Activated T-helper 17 cell treated with anti-CD3 and anti-CD28 coated beads, Interleukin-2, amount 50 U/mL, for 72 hours (primary cell): ENCODE measurements around the gene LRIG1. TPM values are rescaled to one million over a fixed set of nuclear protein-coding genes. Genes with fewer than 3 reads are reported as not detected.

Experiments
- ATAC-seq: fragments of 150-1000 bp; cut with Tn5 transposase; replicated peaks from 2 replicates; pipeline ENCODE4 v1.10.0; 2021; ENCODE audit warnings: mild to moderate bottlenecking, moderate library complexity
- H3K27ac Mint-ChIP-seq: one replicate; pipeline ENCODE4 v1.8.0; 2022; ENCODE audit warnings: mixed read lengths
- H3K27me3 Mint-ChIP-seq: one replicate; pipeline ENCODE4 v1.8.0; 2022; ENCODE audit warnings: mixed read lengths
- H3K36me3 Mint-ChIP-seq: one replicate; pipeline ENCODE4 v1.8.0; 2022; ENCODE audit warnings: low read depth, mild to moderate bottlenecking, mixed read lengths
- H3K4me1 Mint-ChIP-seq: one replicate; pipeline ENCODE4 v1.8.0; 2022; ENCODE audit warnings: mixed read lengths
- H3K4me3 Mint-ChIP-seq: one replicate; pipeline ENCODE4 v1.8.0; 2022; ENCODE audit warnings: mild to moderate bottlenecking, mixed read lengths
- H3K9me3 Mint-ChIP-seq: one replicate; pipeline ENCODE4 v1.8.0; 2022; ENCODE audit warnings: mixed read lengths
- total RNA-seq, 2 donors: library from RNA; stranded (reverse); gene quantifications; one replicate each; pipeline ENCODE4 v1.2.3, GENCODE V29; 2022

LRIG1 gene
- total RNA-seq, 2 donors from 2014 or later: 43.3 to 54.1 TPM

DNA sequence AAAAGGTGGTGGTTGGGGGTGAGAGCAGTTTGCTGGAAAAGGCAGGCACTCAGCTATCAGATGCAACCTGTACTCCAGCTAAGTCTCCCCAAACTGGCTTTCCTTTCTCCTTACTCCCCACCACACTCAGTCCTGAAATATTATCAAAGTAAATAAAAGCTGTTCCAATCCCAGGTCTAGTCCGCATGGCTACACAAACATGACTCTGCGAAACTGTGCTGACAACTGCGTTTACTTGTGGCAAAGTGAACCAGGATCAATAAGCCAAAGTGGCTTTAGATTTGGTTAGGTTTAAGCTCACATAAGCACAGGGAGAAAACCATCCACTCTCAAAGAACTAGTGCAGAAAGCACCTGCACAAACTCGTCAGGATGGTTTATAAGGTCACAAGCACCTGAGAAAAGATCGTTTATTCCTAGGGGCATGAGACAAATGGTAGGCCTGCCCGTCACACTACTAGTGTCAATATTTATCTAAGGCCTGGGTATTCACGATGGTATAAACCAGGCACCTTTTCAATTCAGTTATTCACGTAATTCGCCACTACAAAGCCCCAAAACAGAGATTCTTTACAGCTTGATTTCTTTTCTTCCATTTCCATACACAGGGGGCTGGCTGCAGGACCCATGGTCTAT, 25.3 kb downstream of the LRIG1 start:
- no peaks in the 10 kb centered on the region for H3K27me3 Mint-ChIP-seq
- no peak overlapping the region for H3K27ac Mint-ChIP-seq
- no peak overlapping the region for H3K4me3 Mint-ChIP-seq
- H3K9me3 Mint-ChIP-seq: peaks cover 3% of the 10 kb centered on the region
- no peak for ATAC-seq
- peaks cover 46% of the 10 kb centered on the region for H3K4me1 Mint-ChIP-seq
- peaks cover 16% of the 10 kb centered on the region for H3K36me3 Mint-ChIP-seq

DNA sequence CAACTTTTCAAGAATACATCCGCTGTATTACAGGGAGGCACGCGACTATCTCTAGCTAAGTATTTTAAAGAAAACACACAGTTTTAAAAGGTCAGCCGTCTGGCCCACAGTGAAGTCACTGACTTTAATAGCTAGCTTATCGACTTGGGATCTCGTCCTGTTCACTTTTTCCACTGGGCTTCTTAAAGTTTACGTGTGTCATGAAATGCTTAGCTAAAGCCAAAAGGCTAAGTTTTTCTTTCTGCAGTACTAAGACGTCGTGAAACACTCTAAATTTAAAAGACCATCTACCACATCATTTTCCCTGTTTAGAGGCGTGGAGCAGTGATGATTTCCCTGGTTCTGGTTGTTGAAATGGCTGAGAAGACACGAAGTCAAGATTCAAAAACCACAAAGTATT, 27.1 kb downstream of the LRIG1 start:
- no peaks in the 10 kb centered on the region for H3K9me3 Mint-ChIP-seq
- peaks cover 21% of the 10 kb centered on the region for H3K36me3 Mint-ChIP-seq
- H3K27me3 Mint-ChIP-seq: no peaks in the 10 kb centered on the region
- H3K4me3 Mint-ChIP-seq: no peak overlapping the region
- no peak overlapping the region for H3K27ac Mint-ChIP-seq
- H3K4me1 Mint-ChIP-seq: peaks cover 47% of the 10 kb centered on the region
- ATAC-seq: peak; percentile 2

DNA sequence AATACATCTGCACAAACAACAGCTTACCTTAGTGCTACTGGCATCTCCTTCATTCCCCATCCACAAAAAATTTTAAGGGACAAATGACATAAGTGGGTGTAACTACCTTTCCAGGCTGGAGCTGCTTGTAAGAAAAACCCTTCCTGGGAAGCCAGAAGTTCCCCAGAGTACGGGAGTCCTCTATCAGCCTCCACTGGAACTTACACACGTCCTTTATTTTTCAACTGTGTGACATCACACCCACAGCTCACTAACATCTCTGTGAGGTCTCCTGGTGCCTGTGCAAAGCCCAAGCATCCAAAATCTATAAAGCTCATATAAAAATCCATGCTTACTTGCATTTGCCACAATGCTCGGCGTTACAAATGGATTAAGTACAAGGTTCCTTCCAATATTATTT, 27.6 kb downstream of the LRIG1 start:
- Mint-ChIP-seq H3K27me3 (no peaks in the 10 kb centered on the region), H3K4me3 (no peak overlapping the region), H3K27ac (no peak overlapping the region), H3K9me3 (no peaks in the 10 kb centered on the region), H3K36me3 (peaks cover 26% of the 10 kb centered on the region), H3K4me1 (peaks cover 48% of the 10 kb centered on the region)
- ATAC-seq: no peak

DNA sequence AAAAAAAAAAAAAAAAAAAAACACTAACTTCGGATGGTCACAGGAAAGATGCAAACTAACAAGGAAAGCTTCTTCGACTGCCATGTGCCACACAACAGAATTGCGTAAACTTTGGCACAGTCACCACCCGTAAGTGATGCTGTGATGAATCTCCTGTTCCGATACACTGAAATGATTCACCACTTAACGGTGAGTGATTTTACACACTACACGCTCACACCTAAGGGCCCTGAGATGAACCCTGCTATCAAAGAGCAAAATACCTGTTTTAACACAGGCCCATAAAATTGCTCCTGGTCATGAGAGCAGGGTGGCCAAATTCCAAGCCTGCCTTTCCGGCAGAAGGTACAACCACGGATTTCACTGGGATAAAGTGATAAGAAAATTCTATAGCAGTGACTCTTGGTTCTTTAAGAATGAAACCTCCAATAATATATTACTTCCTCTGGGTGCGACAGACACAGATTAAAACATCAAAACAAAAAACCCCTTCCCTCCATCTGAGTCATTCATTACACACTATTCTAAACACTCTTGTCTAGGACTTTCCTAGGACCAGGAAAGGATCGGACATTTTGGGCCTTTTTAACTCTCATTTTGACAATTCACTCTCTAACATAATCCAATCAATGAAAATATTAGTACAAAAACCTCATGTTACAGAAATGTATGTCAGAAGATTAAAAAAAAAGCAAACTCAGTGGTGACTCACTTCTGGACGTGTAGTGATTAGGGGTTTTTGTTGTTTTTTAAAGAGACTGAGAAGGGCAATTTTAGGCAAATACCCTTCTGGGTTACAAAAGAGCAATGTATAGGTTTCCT, 28.3 kb downstream of the LRIG1 start:
- Mint-ChIP-seq H3K9me3 (no peaks in the 10 kb centered on the region), H3K27me3 (no peaks in the 10 kb centered on the region), H3K4me3 (no peak overlapping the region), H3K36me3 (peaks cover 33% of the 10 kb centered on the region), H3K4me1 (peaks cover 50% of the 10 kb centered on the region), H3K27ac (no peak overlapping the region)
- peak; percentile 84 for ATAC-seq

DNA sequence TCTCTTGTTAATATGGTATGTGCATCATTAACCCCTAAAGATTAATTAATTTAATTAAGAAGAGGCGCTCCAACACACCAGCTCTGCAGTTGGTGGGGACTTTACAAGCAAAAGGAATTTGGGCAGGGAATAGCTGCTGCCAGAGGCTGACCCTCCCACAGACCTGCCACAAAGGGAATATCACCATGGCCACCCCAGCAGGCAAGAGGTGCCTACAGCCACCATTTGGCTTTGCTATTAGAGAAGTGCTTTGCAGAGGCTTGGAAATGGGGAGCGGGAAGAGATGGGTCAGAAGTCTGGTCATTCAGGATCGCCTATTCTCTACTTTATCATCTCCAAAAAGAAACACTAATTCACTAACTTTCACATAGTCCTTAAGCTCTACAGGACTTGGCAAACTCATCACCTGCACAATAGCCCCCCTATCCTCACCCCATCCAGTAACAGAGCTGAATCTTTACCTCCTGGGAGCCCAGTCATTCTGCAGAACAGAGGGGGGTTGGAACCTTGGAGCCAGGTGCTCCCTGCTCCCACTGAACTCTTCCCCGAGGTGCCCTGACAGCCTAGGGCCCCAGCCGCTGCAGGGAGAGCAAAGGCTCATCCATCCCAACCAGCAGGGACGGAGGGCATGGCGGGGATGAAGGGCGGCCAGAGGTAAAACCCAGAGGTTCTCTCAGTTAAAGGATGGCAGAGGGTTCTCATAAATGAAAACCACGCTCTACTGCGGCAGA, 29.7 kb downstream of the LRIG1 start:
- Mint-ChIP-seq H3K9me3 (no peaks in the 10 kb centered on the region), H3K36me3 (peaks cover 41% of the 10 kb centered on the region), H3K4me1 (peaks cover 50% of the 10 kb centered on the region), H3K4me3 (no peak overlapping the region), H3K27ac (no peak overlapping the region), H3K27me3 (no peaks in the 10 kb centered on the region)
- no peak for ATAC-seq

DNA sequence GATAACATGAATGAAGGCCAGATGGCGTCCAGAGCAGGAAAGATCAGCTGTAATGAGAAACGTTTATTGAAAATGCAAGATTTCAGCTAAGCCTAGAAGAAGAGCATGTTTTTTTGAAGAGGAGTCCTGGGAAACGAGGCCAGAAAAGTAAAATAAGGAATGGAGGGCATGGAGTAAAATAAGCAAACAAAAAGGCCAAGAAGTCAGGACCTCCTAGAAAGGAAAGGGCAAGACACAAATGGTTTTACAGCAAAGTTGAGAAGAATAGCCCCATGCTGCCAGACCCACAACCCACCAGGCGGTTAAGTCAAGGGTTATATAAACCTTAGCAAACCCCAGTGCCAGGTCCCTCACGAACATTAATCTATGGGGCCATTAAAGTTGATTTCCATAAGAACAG, 30.5 kb downstream of the LRIG1 start:
- Mint-ChIP-seq H3K36me3 (peaks cover 41% of the 10 kb centered on the region), H3K4me1 (peaks cover 56% of the 10 kb centered on the region), H3K9me3 (no peaks in the 10 kb centered on the region)

DNA sequence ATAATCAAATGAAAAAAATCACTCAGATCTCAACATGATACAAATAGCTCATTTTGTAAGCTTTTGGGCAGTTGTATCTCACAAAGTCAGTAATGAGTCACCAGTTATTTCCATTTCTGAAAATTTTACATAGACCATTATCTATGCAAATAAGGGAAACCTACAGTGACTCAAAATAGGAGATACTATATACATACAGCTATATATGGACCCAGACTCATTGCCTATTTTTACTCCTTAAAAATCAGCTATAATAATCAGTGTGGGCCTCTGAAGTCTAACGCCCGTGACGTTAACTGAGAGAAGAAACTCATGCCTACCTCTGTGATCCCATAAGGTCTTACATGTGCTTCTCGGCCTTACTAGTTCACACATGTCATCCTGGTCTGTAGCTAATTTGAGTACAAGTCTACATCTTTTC, 31.6 kb downstream of the LRIG1 start:
- peaks cover 40% of the 10 kb centered on the region for H3K36me3 Mint-ChIP-seq
- no peaks in the 10 kb centered on the region for H3K9me3 Mint-ChIP-seq
- no peak overlapping the region for H3K4me3 Mint-ChIP-seq
- H3K27me3 Mint-ChIP-seq: no peaks in the 10 kb centered on the region
- peak; percentile 65 for ATAC-seq
- no peak overlapping the region for H3K27ac Mint-ChIP-seq
- H3K4me1 Mint-ChIP-seq: peaks cover 56% of the 10 kb centered on the region

More for the DNA sequence above, 30.5 kb downstream of the LRIG1 start:
- H3K4me3 Mint-ChIP-seq: no peak overlapping the region
- H3K27me3 Mint-ChIP-seq: no peaks in the 10 kb centered on the region
- no peak overlapping the region for H3K27ac Mint-ChIP-seq
- ATAC-seq: no peak

DNA sequence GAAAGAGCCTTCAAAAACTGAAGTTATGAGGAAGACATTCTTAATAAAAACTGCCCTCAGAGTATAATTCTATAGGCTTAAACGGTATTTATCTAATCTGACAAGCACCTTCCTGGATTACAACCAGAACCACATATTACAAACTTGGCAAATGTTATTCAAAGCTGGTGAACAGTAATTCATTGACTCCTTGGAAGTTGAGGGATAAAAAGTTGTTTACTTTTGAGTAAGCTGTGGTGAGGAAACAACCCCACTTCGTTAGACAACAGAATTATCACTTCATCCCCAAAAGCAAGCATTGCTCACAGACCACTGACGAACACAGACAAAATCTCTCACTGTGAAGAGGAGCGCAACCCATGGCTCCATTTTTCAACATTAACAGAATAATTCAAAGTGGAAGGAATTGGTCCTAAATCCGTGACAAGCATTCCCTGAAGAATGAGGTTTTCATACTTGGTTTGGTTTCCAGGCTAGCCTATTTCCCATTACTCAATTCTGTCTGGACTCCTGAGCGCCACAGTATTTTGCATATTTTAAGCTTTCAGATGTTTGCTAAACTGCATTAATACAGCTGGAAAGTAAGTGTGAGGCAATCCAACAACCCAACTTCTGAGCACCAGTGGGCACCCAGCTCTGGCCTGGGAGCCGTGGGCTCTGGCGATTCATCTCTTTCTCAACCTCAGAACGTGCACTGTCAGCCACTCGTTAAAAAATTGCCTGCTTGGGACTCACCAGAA, 32.7 kb downstream of the LRIG1 start:
- Mint-ChIP-seq H3K4me1 (peaks cover 55% of the 10 kb centered on the region), H3K27ac (no peak overlapping the region), H3K27me3 (no peaks in the 10 kb centered on the region), H3K4me3 (no peak overlapping the region), H3K36me3 (peaks cover 36% of the 10 kb centered on the region), H3K9me3 (no peaks in the 10 kb centered on the region)
- no peak for ATAC-seq

DNA sequence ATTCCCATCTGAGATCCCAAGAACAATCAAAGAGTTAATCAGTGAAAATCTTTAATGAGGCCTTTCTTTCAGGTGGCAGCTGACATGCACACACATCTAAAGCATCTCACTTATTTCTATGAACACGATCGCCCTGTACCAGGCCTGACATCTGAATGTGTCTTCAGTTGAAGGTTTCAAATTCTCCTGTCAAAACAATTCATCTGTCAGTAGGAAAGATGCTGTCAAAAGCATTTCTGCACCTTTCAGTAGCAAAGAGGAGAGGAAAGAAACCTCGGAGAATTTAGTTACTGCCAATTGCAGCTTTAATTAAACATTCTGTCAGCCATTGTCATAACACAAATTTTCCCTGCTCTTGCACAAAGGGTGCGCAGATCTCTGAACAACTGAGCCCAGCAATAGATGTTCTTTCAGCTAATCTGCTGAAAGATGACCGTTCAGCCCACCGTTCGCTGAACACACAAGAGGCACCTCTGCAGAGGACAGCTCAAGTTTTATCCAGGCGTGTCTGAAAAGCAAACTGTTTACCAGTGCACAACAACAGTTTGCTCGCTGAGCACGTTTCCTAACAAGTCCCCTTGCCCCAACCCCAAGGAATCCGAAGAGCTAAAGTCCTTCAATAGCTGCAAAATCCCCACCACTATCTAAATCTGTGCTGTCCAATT, 34.1 kb downstream of the LRIG1 start:
- H3K4me3 Mint-ChIP-seq: peak overlapping the region; percentile 26
- H3K27me3 Mint-ChIP-seq: no peaks in the 10 kb centered on the region
- no peaks in the 10 kb centered on the region for H3K9me3 Mint-ChIP-seq
- peak overlapping the region; percentile 48 for H3K27ac Mint-ChIP-seq
- no peak for ATAC-seq
- peaks cover 48% of the 10 kb centered on the region for H3K36me3 Mint-ChIP-seq
- peaks cover 61% of the 10 kb centered on the region for H3K4me1 Mint-ChIP-seq

DNA sequence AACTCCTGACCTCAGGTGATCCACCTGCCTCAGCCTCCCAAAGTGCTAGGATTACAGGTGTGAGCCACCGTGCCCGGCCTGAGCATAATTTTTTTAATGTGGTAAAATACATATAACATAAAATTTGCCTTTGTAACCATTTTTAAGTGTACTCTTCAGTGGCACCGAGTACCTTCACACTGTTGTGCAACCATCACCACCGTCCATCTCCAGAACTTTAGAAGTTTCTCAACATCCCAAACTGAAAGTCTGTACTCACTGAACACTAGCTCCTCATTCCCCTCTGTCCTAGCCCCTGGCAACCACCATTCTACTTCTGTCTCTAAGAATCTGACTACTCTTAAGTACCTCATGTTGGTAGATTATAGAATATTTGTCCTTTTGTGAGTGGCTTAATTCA, 35.2 kb downstream of the LRIG1 start:
- H3K9me3 Mint-ChIP-seq: no peaks in the 10 kb centered on the region
- no peak overlapping the region for H3K4me3 Mint-ChIP-seq
- peaks cover 58% of the 10 kb centered on the region for H3K4me1 Mint-ChIP-seq
- no peak for ATAC-seq
- no peaks in the 10 kb centered on the region for H3K27me3 Mint-ChIP-seq
- peak overlapping the region; percentile 29 for H3K27ac Mint-ChIP-seq
- H3K36me3 Mint-ChIP-seq: peaks cover 59% of the 10 kb centered on the region

DNA sequence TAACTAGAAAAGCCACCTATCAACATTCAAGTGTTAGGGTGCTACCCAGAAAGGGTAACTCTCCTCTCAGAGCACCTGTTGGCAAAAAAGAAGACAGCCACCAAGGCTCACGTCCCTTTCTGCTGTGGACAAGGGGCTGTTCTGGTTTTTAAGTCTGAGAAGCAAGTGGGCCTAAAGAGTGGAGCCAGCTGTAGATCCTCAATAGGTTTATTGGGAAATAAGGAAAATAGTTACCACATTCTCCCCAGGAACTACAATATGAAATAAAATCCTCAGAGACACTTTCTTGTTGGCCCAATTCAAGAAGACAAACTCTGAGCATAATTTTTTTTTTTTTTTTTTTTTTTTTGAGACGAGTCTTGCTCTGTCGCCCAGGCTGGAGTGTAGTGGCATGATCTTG, 35.8 kb downstream of the LRIG1 start:
- Mint-ChIP-seq H3K27me3 (no peaks in the 10 kb centered on the region), H3K9me3 (no peaks in the 10 kb centered on the region), H3K4me3 (no peak overlapping the region), H3K36me3 (peaks cover 62% of the 10 kb centered on the region), H3K27ac (no peak overlapping the region), H3K4me1 (peaks cover 53% of the 10 kb centered on the region)
- ATAC-seq: no peak

DNA sequence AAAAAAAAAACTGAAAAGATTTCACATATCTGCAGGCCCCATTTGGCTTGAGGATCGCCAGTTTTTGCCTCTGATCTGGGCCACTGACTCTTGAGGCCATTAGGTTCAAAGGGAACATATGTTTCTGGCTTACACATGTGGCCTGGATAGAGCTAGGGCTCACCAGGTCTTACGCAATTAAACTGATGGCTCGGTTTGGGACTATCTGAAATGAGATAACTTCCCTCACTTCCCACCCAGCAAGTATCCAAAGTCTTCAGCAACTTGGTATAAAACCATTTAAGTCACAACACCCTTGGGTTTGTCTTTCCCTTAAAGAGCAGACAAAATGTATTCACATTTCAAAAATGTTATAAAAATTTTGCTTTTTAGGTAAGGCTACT, 36.3 kb downstream of the LRIG1 start:
- Mint-ChIP-seq H3K9me3 (no peaks in the 10 kb centered on the region), H3K36me3 (peaks cover 62% of the 10 kb centered on the region), H3K4me1 (peaks cover 48% of the 10 kb centered on the region), H3K27ac (peak overlapping the region; percentile 11), H3K27me3 (no peaks in the 10 kb centered on the region), H3K4me3 (no peak overlapping the region)
- ATAC-seq: no peak

DNA sequence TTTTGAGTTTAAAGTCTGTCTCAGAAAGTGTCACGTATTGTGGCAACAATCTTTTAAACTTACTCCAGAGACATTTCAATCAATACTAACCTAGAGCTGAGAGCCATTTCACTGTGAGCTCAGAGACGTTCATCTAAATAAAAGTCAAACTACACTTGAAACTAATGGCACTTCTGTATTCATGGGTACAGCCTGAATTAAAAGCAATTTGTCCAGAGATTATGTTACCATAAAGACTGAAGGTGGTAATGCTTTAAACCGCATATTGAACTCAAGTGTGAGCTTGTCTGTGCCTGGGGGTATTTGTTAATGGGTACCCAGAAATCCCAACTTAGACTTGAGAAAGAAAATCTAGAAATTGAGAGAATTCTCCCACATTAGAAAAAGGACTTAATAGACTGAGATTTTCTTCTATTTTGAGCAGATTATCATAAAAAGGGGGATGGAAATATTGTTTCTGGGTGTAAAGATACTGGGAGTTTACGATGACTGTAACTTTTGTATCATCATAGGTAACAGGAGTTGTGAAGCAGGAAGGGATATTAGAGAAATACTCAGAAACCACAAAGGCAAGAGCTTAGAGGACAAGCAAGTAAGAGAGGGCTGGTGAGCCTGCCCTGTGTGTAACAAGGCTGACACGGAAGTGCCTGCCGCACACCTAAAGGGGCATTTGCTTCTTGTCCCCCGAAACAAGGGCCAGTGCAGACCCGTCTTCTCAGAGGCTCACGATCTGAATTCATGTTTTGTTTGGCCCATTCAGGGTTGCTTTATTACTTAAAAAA, 36.9 kb downstream of the LRIG1 start:
- H3K27me3 Mint-ChIP-seq: no peaks in the 10 kb centered on the region
- no peaks in the 10 kb centered on the region for H3K9me3 Mint-ChIP-seq
- ATAC-seq: no peak
- H3K4me1 Mint-ChIP-seq: peaks cover 42% of the 10 kb centered on the region
- H3K4me3 Mint-ChIP-seq: no peak overlapping the region
- peaks cover 62% of the 10 kb centered on the region for H3K36me3 Mint-ChIP-seq
- H3K27ac Mint-ChIP-seq: peak overlapping the region; percentile 11
